HG03460 (cell line): ENCODE data around the gene KIF27.
"Not testable (repeated sequence)": the region's sequence is repeated elsewhere in the genome, so short reads cannot be mapped to it uniquely, and the experiment has no call there.

ENCODE experiments used
- ATAC-seq: cut with Tn5 transposase; IDR thresholded peaks from one replicate; pipeline ENCODE4 v1.9.1; 2021; ENCODE audit not compliant: unreplicated experiment

The KIF27 gene, protein sequence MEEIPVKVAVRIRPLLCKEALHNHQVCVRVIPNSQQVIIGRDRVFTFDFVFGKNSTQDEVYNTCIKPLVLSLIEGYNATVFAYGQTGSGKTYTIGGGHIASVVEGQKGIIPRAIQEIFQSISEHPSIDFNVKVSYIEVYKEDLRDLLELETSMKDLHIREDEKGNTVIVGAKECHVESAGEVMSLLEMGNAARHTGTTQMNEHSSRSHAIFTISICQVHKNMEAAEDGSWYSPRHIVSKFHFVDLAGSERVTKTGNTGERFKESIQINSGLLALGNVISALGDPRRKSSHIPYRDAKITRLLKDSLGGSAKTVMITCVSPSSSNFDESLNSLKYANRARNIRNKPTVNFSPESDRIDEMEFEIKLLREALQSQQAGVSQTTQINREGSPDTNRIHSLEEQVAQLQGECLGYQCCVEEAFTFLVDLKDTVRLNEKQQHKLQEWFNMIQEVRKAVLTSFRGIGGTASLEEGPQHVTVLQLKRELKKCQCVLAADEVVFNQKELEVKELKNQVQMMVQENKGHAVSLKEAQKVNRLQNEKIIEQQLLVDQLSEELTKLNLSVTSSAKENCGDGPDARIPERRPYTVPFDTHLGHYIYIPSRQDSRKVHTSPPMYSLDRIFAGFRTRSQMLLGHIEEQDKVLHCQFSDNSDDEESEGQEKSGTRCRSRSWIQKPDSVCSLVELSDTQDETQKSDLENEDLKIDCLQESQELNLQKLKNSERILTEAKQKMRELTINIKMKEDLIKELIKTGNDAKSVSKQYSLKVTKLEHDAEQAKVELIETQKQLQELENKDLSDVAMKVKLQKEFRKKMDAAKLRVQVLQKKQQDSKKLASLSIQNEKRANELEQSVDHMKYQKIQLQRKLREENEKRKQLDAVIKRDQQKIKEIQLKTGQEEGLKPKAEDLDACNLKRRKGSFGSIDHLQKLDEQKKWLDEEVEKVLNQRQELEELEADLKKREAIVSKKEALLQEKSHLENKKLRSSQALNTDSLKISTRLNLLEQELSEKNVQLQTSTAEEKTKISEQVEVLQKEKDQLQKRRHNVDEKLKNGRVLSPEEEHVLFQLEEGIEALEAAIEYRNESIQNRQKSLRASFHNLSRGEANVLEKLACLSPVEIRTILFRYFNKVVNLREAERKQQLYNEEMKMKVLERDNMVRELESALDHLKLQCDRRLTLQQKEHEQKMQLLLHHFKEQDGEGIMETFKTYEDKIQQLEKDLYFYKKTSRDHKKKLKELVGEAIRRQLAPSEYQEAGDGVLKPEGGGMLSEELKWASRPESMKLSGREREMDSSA (N-terminal part only)

DNA sequence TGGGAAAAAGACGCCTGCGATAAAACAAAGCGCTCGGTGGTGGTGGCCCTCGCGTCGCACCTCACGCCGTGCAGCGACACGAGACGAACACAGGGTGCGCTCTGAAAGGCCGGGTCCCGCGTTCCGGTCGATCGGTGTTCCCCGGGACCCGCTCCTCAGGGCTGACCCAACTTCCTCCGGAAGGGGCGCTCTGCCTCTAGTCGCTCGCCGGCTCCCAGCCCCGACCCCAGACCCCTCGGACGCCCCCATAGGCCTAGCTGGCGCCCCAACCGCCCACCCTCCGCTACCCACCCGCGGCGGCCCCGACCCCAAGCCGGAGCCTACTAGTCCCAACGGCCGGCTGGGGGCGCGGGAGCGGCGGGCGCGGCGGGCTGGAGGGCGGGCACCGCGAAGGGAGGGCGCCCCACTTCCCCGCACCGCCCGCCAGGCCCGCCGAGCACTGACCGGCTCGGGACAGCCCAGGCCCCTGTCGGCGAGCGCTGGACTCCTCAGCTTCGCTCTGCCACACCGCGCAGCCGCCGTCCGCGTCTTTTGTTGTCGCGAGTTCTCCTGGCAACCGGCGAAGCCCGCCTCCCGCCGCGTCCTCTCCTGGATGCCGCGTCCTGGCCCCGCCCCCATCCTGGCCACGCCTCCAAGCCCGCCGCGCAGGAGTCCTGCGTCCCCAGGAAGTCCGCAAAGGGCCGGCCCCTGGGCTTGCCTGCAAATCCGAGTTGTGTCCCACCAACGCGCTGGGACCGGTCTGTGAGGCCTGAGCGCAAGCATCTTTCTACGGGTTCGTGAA, at the start of gene KIF27:
Gene KIF27 (minus strand): TSS at position 506 of the 781 bp plus-strand sequence. CDS start 5,841 bp downstream, outside the sequence.
- ATAC-seq, result peak; percentile 95

DNA sequence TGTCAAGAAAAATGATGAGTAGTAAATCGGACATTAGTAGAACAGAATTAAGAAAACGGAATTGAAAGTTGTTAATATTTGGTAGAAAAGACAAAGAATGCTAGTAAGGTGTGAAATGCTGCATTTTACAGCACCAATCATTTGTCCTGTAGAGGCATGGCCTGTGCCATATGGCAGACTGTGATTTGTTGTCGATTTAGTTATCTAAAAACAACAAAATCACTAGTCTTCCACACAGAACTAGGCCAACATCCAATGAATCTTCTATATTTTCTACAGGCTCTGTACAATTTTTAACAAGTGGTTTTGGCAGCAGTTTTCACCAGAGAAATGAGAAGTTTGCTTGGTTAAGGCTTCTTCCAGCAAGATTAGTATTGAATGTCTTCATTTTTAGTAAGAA, 48.4 kb upstream of the KIF27 start:
- no peak for ATAC-seq

DNA sequence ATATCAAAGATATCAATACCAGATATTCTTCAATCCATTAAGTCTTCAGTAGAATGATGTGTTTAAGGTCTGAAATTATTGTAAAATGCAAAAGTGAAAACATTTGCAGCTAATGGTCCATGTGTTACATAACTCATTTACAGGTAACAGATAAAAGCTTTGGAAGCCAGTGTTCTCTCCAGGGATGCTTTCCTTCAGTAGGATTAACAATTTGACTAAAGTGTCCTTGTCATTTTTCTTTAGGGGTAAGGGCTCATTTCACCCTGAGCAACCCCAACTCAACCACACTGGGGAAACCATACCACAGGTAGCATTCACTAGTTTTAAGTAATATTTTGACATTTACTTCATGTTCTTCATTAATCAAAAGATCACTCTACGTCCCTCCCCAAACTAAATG, 45.8 kb upstream of the KIF27 start:
- no peak for ATAC-seq

DNA sequence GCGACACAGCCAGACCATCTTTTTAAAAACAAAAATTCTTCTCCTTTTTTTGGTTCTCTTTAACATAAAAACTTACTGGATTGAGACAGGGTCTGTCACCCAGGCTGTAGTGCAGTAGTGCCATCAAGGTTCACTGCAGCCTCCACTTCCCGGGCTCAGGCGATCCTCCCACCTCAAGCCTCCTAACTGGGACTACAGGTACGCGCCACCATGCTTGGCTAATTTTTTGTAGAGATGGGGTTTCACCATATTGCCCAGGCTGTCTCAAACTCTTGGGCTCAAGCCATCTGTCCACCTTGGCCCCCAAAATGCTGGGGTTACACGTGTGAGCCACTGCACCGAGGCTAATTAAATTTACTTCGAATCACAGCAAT, 45.0 kb upstream of the KIF27 start:
- no peak for ATAC-seq

DNA sequence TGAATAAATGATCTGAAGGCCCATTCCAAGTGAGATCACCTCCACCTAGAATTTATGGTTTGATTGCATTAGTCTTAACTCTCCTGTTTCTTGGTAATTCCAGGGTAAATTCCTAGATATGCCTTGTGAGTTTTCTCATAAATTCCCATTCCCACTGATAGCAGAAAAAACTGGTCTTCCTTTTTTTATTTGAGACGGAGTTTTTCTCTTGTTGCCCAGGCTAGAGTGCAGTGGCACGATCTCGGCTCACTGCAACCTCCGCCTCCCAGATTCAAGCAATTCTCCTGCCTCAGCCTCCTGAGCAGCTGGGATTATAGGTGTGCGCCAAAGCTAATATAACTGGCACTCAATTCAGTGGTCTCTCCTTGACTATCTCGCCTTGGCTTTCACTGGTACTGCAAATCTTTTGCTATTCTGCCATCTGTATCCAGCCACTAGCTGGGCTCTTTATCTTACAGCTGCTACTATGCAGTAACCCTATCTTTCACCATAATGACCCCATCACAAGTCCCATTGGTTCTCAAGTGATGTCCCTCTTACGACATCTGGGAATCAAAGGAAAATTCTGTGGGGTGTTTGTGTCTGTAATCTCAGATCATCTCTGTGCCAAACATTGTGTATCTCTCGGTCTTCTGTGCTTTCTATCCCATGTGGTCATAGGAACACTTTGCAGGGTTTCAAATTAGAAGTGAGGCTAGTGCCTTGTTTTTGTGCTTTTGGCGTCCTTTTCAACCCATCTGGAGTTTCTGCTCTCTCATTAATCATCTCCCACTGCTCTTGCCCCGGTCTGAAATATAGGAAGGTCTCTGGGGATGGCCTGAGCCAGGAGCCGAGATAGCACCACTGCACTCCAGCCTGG, 44.3 kb upstream of the KIF27 start:
- no peak for ATAC-seq

DNA sequence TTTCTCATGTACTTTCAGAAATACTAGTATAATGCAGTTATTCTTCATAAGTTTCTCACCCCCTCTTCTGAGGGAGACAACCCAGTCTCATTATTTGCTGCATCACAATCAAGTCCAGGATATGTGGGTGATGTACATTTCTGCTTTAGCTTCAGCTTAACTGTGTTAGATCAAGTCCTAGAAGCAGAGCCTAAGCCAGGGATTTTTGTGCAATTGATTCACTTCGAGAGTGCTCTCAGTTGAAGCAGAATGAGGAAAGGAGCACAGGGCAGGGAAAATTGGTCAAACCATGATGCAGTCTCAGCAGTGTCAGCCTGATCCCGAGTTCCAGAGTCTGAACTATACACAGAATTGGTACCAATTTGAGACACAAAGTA, 43.7 kb upstream of the KIF27 start:
- no peak for ATAC-seq

DNA sequence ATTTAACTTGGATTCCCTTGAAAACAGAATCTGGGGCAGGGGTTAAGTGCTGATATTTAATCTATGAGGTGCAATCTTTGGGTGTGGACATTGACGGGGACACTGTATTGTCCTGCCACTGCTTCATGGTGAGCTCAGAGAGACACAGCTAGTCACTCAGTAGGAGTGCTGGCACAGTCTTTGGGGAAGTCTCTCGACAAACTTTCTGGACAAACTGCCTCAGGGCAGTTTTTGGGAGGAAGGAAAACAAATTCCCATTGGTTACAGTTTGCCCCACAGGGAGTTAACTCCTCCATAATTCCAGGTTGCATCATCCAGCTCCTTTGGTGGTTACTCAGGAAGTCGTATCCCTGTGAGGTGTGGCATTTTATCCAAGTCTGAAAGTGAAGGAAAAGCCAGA, 40.9 kb upstream of the KIF27 start:
- no peak for ATAC-seq

DNA sequence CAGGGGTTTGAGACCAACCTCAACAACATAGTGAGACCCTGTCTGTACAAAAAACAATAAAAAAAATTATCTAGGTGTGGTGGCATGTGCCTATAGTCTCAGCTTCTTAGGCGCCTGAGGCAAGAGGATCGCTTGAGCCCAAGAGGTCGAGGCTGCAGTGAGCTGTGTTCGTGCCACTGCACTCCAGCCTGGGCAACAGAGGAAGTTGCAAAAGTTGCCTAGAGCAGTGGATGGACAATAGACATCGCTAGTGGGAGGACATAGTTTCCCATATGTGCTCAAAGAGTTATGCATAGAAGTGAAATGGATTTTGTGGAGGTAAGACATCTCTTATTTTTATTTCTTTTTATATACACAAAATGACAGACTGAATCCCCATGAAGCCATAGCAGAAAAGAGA, 39.8 kb upstream of the KIF27 start:
- no peak for ATAC-seq

DNA sequence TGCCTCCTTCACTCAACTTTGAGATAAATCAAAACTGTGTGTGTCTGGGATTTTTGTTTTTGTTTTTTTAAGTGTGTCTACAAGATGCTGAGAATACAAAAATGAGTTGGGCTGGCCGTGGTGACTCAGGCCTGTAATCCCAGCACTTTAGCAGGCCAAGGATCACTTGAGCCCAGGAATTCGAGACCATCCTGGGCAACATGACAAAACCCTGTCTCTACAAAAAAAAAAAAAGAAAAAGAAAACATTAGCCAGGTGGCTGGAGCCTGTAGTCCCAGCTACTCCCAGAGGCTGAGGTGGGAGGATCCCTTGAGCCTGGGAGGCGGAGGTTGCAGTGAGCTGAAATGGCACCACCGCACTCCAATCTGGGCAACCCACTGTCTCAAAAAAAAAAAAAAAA, 37.8 kb upstream of the KIF27 start:
- no peak for ATAC-seq

DNA sequence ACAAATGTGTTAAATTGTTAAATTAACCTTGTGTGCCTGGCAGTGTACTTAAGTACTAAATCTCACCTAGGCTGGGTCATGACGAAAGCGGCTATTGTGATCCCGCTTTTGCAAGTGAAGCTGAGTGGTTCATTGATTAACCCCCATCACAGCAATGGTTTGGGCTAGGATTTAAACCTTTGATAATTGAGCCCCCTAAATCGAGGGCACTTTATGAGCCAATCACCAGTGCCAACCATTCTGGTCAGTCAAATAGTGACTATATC, 35.9 kb upstream of the KIF27 start:
- no peak for ATAC-seq

DNA sequence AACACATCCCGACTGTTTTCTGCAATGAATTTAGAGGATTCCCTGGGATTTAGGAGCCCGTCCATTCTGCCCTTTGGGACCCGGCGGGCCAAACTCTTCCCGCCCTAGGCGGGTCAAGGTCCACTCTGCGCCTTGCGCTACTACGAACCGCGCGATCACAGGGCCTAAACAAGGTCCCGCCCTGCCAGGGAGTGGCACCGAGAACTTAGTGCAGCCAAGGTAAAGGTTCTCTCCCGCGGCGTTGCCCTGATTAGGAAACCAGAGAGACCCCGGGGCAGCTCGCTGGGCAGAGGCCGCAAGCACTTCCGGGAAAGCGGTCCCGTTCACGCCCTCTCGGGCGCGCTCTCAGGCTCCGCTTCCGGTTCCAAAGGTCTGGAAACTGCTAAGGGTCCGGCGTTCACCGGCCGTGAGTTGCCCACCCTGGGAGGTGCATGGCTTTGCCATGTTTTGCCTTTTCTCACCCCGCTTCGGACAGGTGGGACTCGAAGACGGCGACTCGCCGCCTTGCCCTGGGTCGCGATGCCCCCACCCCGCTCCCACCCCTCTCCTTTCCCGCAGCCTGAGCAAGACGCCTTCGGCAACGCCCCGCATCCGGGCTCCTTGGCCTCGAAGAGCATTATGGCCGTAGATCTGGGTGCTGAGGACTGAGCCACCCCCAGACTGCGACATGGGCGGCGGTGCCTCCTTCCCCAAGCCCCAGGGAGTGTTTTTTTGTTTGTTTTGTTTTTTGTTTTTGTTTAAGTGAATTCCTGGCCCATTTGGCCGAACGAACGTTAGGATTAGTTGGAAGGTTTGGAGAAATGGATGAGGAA, 35.4 kb upstream of the KIF27 start:
- peak; percentile 83 for ATAC-seq

DNA sequence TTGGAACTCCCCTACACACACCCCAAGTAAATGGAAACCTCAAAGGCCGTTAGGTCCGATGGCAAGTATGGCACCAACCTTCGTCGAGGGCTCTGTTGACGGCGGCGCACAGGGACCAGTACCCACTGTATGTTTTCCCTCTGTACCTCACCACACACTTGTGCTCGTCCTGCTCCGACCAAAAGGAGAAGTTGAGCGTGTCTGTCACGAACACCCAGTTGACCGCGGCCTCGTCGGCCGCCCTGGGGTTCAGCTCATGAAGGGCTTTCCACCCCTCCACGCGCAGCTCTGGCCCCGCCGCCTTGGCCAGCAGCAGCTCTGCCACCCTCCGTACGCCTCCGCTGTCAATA, 34.8 kb upstream of the KIF27 start:
- peak; percentile 57 for ATAC-seq

DNA sequence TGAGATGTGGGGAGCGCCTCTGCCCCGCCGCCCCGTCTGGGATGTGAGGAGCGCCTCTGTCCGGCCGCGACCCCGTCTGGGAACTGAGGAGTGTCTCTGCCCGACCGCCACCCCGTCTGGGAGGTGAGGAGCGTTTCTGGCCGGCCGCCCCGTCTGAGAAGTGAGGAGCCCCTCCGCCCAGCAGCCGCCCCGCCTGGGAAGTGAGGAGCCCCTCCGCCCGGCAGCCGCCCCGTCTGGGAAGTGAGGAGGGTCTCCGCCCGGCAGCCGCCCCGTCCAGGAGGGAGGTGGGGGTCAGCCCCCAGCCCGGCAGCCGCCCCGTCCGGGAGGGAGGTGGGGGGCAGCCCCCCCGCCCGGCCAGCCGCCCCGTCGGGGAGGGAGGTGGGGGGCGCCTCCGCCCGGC, 26.9 kb upstream of the KIF27 start:
- ATAC-seq, result not testable (repeated sequence)

DNA sequence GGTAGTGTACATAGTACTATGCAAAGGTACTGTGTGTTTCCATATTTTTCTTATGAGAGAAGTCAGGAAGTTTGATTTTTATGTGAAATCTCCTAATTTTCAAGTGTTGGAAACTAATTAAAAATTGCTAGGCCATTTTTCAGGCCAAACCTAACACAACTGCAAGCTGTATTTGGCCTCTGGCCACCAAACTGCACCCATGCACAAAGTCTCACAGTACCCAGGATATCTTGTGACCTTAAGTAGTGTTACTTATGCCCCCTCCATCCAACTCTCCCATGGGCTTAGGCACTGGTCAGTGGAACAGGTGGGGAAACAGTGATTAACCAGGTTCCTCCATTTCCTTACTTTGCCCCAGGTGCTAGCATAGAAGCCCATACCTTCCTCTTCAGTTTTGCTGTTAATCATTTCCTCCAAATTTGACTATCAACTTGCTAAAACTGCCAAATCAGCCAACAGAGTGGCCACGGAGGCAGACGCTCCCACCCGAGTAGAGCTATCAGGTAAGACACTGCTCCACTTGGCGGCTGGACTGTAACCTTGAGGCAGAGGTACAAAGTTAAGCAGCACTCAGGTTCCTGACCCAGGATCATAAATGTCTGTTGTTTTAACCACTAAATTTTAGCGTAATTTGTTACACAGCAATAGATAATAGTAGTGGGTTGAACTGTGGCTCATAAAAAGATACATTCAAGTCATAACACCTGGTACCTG, 19.5 kb upstream of the KIF27 start:
- ATAC-seq, result no peak

DNA sequence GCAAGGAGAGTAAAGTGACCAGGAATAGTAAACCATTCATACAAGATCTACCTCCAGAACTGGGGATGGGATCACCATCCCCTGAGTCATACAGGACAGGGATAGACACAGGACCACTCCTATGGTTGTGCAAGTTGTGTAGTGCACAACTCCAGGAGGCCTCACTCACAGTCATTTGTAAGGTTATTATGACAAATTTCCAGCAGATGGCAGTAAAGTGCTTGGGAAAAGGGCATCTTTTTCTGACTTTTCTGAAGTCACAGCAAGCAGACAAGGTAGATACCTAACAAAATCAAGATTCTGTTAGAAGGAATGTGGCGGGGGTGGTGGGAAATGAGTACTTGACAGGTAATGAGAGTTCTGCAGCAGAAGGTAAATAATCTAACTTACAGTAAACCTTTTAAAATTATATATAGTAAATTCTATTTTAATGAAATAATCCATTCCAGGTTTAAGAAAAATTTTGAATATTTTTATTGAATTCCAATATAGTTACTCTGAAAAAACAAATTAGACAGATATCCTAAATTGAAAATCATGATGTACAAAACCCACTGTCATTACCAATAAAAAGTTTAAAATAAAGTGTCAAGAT, 16.7 kb upstream of the KIF27 start:
- ATAC-seq, result no peak

DNA sequence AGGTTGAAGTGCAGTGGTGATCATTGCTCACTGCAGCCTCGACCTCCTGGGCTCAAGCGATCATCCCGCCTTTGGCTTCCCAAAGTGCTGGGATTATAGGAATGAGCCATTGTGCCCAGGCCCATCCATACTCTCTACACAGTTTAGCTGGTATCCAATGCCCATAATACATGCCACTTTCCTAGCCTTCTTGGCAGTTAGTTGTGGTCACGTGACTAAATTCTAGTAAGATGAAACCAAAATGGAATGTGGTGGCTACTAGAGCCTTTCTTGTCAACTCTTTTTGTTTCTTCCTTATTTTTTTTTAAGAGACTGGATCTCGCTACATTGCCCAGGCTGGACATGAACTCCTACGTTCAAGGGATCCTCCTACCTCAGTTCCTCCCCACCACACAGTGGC, 15.3 kb upstream of the KIF27 start:
- no peak for ATAC-seq

DNA sequence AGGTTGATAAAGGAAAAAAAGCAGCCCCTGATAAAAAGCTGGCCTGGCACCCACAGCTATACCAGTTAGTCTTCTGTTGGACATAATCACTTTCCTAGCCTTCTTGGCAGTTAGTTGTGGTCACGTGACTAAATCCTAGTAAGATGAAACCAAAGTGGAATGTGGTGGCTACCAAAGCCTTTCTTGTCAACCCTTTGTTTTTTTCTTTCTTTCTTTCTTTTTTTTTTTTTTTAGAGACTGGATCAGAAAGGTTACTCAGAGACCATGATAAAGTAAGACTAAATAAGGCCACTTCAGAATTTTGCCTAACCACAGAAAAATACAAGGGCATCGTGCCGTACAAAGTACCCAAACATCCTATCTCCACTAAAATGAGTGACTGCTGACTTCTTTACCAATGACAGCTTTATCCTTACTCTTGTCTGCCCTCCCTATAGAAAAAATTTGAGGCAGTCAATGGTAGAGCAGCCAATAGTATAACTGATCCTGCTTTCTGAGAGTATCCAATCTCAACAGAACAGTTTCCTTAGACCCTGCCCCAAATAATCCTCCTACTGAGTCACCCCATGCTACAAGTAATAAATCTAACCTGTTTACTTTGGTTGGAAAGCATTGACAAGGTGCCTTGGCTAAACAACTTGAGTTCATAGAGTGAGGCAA, 14.2 kb upstream of the KIF27 start:
- ATAC-seq, result no peak
